HL-60/S4 treated with retinoic acid at 250 ng/mL for 4 days and 3 days (cell line): ENCODE measurements around the gene MGAT2.
"Not testable (repeated sequence)": the region's sequence is repeated elsewhere in the genome, so short reads cannot be mapped to it uniquely, and the experiment has no call there.

ENCODE experiments used
- in situ Hi-C: fragments of 300-500 bp; cut with MboI; formaldehyde crosslinking; loops from 2 replicates; pipeline ENCODE4 v1.7.0; 2022; ENCODE audit warnings: low sequenced_read_pairs

The MGAT2 gene

GRCh38 chr14:49620182-49621113 lies at the start of gene MGAT2, which contains the start of gene RPL36AL:
TSS of gene MGAT2 (plus strand) at chr14:49620799. CDS start at chr14:49621269, 470 bp downstream.
TSS of gene RPL36AL (minus strand) at chr14:49620626. CDS start at chr14:49619104, 1,522 bp downstream.
- in situ Hi-C loops, result no loop called here

GRCh38 chr14:49574038-49574437 lies 46.6 kb upstream of the MGAT2 start:
- in situ Hi-C loops, result no loop called here

- in situ Hi-C loops, result no loop called here
Measured at GRCh38 chr14:49578141-49578540, 42.5 kb upstream of the MGAT2 start.

- in situ Hi-C loops, result no loop called here
Measured at GRCh38 chr14:49579841-49580240, 40.8 kb upstream of the MGAT2 start.

- in situ Hi-C loops, result no loop called here
Measured at GRCh38 chr14:49581209-49582112, 39.1 kb upstream of the MGAT2 start.

- in situ Hi-C loops, result no loop called here
Measured at GRCh38 chr14:49582113-49582977, 38.3 kb upstream of the MGAT2 start.

- in situ Hi-C loops, result no loop called here
Measured at GRCh38 chr14:49583629-49584028, 37.0 kb upstream of the MGAT2 start.

- in situ Hi-C loops, result no loop called here
Measured at GRCh38 chr14:49584058-49584457, 36.5 kb upstream of the MGAT2 start.

- in situ Hi-C loops, result not testable (repeated sequence)
Measured at GRCh38 chr14:49584981-49585640, 35.5 kb upstream of the MGAT2 start.

- in situ Hi-C loops, result no loop called here
Measured at GRCh38 chr14:49585803-49586672, 34.6 kb upstream of the MGAT2 start, which contains the start of gene RPS29. TSS of gene RPS29 (minus strand) at chr14:49586380. CDS start at chr14:49586346, 34 bp downstream.

- in situ Hi-C loops, result no loop called here
Measured at GRCh38 chr14:49586673-49587460, 33.7 kb upstream of the MGAT2 start.

GRCh38 chr14:49589387-49589786 lies 31.2 kb upstream of the MGAT2 start:
- in situ Hi-C loops, result no loop called here

GRCh38 chr14:49593016-49593415 lies 27.6 kb upstream of the MGAT2 start:
- in situ Hi-C loops, result no loop called here

- in situ Hi-C loops, result no loop called here
Measured at GRCh38 chr14:49594347-49595091, 26.1 kb upstream of the MGAT2 start.

GRCh38 chr14:49598189-49598484 lies 22.5 kb upstream of the MGAT2 start:
- in situ Hi-C loops, result no loop called here

GRCh38 chr14:49598485-49599300 lies 21.9 kb upstream of the MGAT2 start, which contains the start of gene LRR1:
TSS of gene LRR1 (plus strand) at chr14:49598940. CDS start at chr14:49599021, 81 bp downstream.
- in situ Hi-C loops, result no loop called here

- in situ Hi-C loops, result no loop called here
Measured at GRCh38 chr14:49607583-49607982, 13.0 kb upstream of the MGAT2 start.
